Measurements from ENCODE around the gene CNOT11. TPM values are rescaled to one million over a fixed set of nuclear protein-coding genes. Genes with fewer than 3 reads are reported as not detected.

The CNOT11 gene
- total RNA-seq, 1 donor from 2014 or later = 32.5 TPM

GRCh38 chr2:101255501-101255900, 2.8 kb downstream of the CNOT11 start:
- DNase-seq (ENCODE audit: low spot score in 2 of 2) = no peak
- Histone ChIP-seq H3K9me3 (no peaks in the 10 kb centered on the region), H3K36me3 (peaks cover 13 to 20% of the 10 kb centered on the region in 2 donors), H3K27me3 (no peaks in the 10 kb centered on the region), H3K4me1 (peaks cover 4 to 11% of the 10 kb centered on the region in 2 donors), H3K4me3 (no peak overlapping the region), H3K27ac (no peak overlapping the region)
- TF ChIP-seq CTCF (IDR thresholded peaks at IDR 0.05) = no peak
- intact Hi-C loops (cut with DNase I) = loop anchor here (10.0 kb wide), 1 partner anchor 691 kb away; the partner anchor contains the start of gene PDCL3

DNA sequence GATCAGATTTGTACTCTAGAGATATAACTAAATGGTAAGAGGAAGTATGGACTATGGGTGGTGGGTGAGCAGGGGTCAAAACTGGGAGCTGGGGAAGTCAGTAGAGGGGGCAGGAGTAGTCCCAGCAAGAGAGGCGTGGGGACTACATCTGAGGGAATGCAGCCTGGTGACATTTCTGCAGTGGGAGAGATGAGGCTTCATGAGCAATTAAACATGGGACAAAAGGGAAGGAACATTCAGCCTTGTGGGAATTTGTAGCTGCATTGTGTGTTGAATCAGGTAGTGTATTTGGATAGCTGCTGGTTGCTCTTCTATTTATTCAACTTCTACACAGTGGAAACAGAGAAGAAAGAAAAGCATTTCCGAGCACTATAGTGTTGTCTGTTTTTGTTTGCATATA, 3.6 kb downstream of the CNOT11 start:
- DNase-seq (ENCODE audit: low spot score in 2 of 2) = no peak
- intact Hi-C loops (cut with DNase I) = loop anchor here (10.0 kb wide), 1 partner anchor 692 kb away; the partner anchor contains the start of gene PDCL3

DNA sequence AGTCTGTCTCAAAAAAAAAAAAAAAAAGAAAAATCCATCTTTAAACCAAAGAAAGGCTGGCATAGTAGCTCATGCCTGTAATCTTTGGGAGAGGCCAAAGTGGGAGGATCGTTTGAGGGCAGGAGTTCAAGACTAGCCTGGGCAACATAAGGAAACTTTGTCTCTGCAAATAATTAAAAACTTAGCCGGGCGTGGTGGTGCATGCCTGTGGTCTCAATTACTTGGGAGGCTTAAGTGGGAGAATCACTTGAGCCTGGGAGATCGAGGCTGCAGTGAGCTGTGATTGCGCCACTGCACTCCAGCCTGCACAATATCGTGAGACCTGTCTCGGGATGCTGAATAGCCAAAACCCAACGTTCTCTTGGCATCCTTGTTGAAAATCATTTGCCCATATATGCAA, 6.1 kb downstream of the CNOT11 start:
- peaks cover 30 to 36% of the 10 kb centered on the region in 2 donors for H3K36me3 ChIP-seq
- peaks cover 4 to 11% of the 10 kb centered on the region in 2 donors for H3K4me1 ChIP-seq
- H3K27me3 ChIP-seq = no peaks in the 10 kb centered on the region
- no peak for DNase-seq (ENCODE audit: low spot score in 2 of 2)
- no peak for TF ChIP-seq CTCF (IDR thresholded peaks at IDR 0.05)
- intact Hi-C loops (cut with DNase I) = loop anchor here (10.0 kb wide), 1 partner anchor 694 kb away; the partner anchor contains the start of gene PDCL3
- H3K4me3 ChIP-seq = no peak overlapping the region
- no peaks in the 10 kb centered on the region for H3K9me3 ChIP-seq
- H3K27ac ChIP-seq = no peak overlapping the region

More for the DNA sequence above, 3.6 kb downstream of the CNOT11 start:
- no peak for TF ChIP-seq CTCF (IDR thresholded peaks at IDR 0.05)
- Histone ChIP-seq H3K9me3 (no peaks in the 10 kb centered on the region), H3K4me3 (no peak overlapping the region), H3K27me3 (no peaks in the 10 kb centered on the region), H3K27ac (no peak overlapping the region), H3K36me3 (peaks cover 19 to 20% of the 10 kb centered on the region in 2 donors), H3K4me1 (peaks cover 4 to 11% of the 10 kb centered on the region in 2 donors)

DNA sequence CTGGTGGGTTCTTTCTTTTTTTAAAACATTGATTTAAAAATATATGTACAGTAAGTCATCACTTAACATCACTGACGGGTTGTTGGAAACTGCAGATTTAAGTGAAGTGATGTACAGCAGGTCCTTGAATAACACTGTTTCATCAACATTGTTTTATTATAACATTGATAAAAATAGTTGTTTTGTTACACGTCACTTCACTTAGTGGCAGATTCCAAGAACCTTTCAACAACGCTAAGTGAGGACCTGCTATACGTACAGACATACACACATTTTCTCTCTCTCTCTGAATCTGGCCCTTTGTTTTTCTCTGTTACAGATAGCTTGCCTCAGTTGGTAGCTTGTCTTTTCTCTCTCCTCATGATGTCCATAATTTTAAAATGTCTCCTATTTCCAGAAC, 9.5 kb downstream of the CNOT11 start:
- Histone ChIP-seq H3K27ac (no peak overlapping the region), H3K27me3 (no peaks in the 10 kb centered on the region), H3K4me1 (no peaks in the 10 kb centered on the region), H3K36me3 (peaks cover 60 to 67% of the 10 kb centered on the region in 2 donors), H3K9me3 (no peaks in the 10 kb centered on the region), H3K4me3 (no peak overlapping the region)
- no peak for TF ChIP-seq CTCF (IDR thresholded peaks at IDR 0.05)
- DNase-seq (ENCODE audit: low spot score in 2 of 2) = no peak
- intact Hi-C loops (cut with DNase I) = no loop called here

- H3K9me3 ChIP-seq = no peaks in the 10 kb centered on the region
Observed at GRCh38 chr2:101263377-101263800, 10.7 kb downstream of the CNOT11 start.

More at GRCh38 chr2:101263377-101263800, 10.7 kb downstream of the CNOT11 start:
- DNase-seq (ENCODE audit: low spot score in 2 of 2) = no peak
- Histone ChIP-seq H3K27me3 (no peaks in the 10 kb centered on the region), H3K27ac (no peak overlapping the region), H3K4me3 (no peak overlapping the region), H3K4me1 (no peaks in the 10 kb centered on the region), H3K36me3 (peaks cover 65 to 71% of the 10 kb centered on the region in 2 donors)
- intact Hi-C loops (cut with DNase I) = no loop called here
- TF ChIP-seq CTCF (IDR thresholded peaks at IDR 0.05) = no peak

Measured in ascending aorta (tissue), 2 donors.